Heart left ventricle (tissue), 13 donors: ENCODE measurements around the gene ACOX2.

Experiments used
- POLR2A ChIP-seq, 2 donors: fragments of 450-650 bp; IDR thresholded peaks; one replicate each; pipeline ENCODE4 v1.6.1; 2017; ENCODE audit warnings: antibody characterized with exemption in 2 of 2, mild to moderate bottlenecking in 2 of 2, moderate library complexity in 2 of 2
- TF ChIP-seq, protein P1 (sequence below), 12 donors: fragments of 200-600 bp; sonication (generic) in 4 of 12; IDR thresholded peaks; one replicate each; pipeline versions ENCODE4 v1.5.0 to v1.8.0; 2018 to 2022; ENCODE audit warnings: antibody characterized with exemption in 12 of 12, mild to moderate bottlenecking in 5 of 12
- donor health status: ischemic (EF 13 %, LVEDD 7.1; RV severe dilation, severe dysfunction).
- donor health status: DM: no; HTN: yes; CAD: no.
- donor health status: DM: no; HTN: no; CAD: no.
- donor health status: ischemic (EF 25% LVEDD 6.9; RV normal size, moderate dysfunction).
- donor health status: ischemic (EF 25% LVEDD 5.7; RV mildly dilated, moderate dysfunction).
- donor health status: ischemic (EF 35%, LVEDD 5.7; RV mildly dilated, moderate dysfunction).
- donor health status: nonischemic (EF 11% LVEDD 7.7; RV severe dilation, severe dysfunction).
- donor health status: DM: yes; HTN: yes; CAD: no.
- donor health status: PGD.
- donor health status: ischemic (EF 29% LVEDD 5.4; RV normal size, mild dysfunction).
- donor health status: nonischemic (EF 23%, LVEDD 6.1; RV moderate dilation, normal function).

DNA sequence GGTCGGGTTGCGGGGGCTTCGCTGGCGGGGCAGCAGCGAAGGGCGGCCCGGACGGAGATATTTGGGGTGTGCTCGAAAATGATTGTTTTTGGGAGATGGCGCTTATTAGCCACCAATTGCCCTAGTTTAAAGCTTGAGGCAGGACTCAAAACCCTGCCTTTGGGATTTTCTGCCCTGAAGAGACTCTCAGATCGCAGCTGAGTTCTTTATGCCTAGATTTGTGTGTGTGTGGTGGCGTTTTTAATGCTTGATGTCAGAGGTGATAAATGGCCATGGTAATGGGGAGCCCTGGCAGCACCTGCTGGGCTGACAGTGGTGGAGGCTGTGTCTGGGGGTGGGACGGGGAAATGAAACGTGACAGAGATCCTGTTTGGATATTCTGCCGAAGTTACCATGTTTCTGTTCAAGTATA, 44.5 kb downstream of the ACOX2 start:
- TF ChIP-seq, protein P1, sequence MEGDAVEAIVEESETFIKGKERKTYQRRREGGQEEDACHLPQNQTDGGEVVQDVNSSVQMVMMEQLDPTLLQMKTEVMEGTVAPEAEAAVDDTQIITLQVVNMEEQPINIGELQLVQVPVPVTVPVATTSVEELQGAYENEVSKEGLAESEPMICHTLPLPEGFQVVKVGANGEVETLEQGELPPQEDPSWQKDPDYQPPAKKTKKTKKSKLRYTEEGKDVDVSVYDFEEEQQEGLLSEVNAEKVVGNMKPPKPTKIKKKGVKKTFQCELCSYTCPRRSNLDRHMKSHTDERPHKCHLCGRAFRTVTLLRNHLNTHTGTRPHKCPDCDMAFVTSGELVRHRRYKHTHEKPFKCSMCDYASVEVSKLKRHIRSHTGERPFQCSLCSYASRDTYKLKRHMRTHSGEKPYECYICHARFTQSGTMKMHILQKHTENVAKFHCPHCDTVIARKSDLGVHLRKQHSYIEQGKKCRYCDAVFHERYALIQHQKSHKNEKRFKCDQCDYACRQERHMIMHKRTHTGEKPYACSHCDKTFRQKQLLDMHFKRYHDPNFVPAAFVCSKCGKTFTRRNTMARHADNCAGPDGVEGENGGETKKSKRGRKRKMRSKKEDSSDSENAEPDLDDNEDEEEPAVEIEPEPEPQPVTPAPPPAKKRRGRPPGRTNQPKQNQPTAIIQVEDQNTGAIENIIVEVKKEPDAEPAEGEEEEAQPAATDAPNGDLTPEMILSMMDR (IDR thresholded peaks at IDR 0.05), result no peak
- no peak for TF ChIP-seq POLR2A (IDR thresholded peaks at IDR 0.05)
